Right lobe of liver (tissue), 6 donors: Measurements from ENCODE around the gene SPATA25. TPM values are rescaled to one million over a fixed set of nuclear protein-coding genes. Genes with fewer than 3 reads are reported as not detected.

ENCODE experiments used
- ATAC-seq, 4 donors: fragments of 200-7000 bp; cut with Tn5 transposase; one replicate each; pipeline ENCODE4 v1.9.1; 2020; ENCODE audit warnings: mild to moderate bottlenecking in 4 of 4, moderate library complexity in 4 of 4
- DNase-seq, 3 donors: peaks; one replicate each; pipeline ENCODE4 v3.0.0-alpha.2; 2020
- H3K27ac ChIP-seq, 3 donors: fragments of 200-600 bp; one replicate each; pipeline ENCODE4 v1.8.0; 2022
- H3K27me3 ChIP-seq, 2 donors: fragments of 200-600 bp; one replicate each; pipeline ENCODE4 v1.8.0; 2022
- H3K36me3 ChIP-seq, 4 donors: fragments of 200-600 bp; sonication (generic) in 1 of 4; one replicate each; pipeline versions ENCODE4 v1.5.1 to v1.8.0; 2017 to 2022; ENCODE audit warnings: control low read depth in 1 of 4
- H3K4me1 ChIP-seq, 4 donors: fragments of 200-600 bp; sonication (generic) in 1 of 4; one replicate each; pipeline versions ENCODE4 v1.5.1 to v1.8.0; 2017 to 2022; ENCODE audit warnings: control low read depth in 1 of 4
- H3K4me3 ChIP-seq, 3 donors: fragments of 200-600 bp; one replicate each; pipeline ENCODE4 v1.8.0; 2022
- H3K9me3 ChIP-seq, 4 donors: fragments of 200-600 bp; sonication (generic) in 1 of 4; one replicate each; pipeline versions ENCODE4 v1.5.1 to v1.8.0; 2017 to 2022; ENCODE audit warnings: control low read depth in 1 of 4
- CTCF ChIP-seq, 4 donors: fragments of 200-600 bp in 3 of 4; fragments of 450-650 bp in 1 of 4; IDR thresholded peaks; one replicate each; pipeline versions ENCODE4 v1.5.1 to v1.8.0; 2016 to 2022; ENCODE audit warnings: antibody characterized with exemption in 4 of 4, mild to moderate bottlenecking in 2 of 4
- POLR2A ChIP-seq: fragments of 450-650 bp; IDR thresholded peaks from one replicate; pipeline ENCODE4 v1.6.1; 2017; ENCODE audit warnings: antibody characterized with exemption, mild to moderate bottlenecking
- WGBS: methylation state at CpG from one replicate; pipeline ENCODE4 v1.1.6; 2018; ENCODE audit warnings: low coverage, low lambda C conversion rate; ENCODE audit not compliant: insufficient coverage; ENCODE audit errors: missing lambda C conversion rate; 5-methylcytosine and 5-hydroxymethylcytosine counted together
- intact Hi-C, 2 donors: fragments of 100-400 bp; cut with DNase I; formaldehyde crosslinking; loops; one replicate each; pipeline versions ENCODE4 v1.11.2 to v1.14.1; 2022
- total RNA-seq, 6 experiments: library from RNA; depleted of rRNA in 2 of 6; stranded (reverse); fragments of >200 nt in 2 of 6; fragmentation: NEBNext Ultra II Directional in 3 of 6; extraction: Animal tissue kit (Norgen Biotek cat#: 25700) in 3 of 6; gene quantifications; one replicate each; pipeline versions ENCODE4 v1.1.0 to v1.2.4, GENCODE V29; 2016 to 2023
- donor health status: DM: no; HTN: yes; CAD: no.
- donor health status: DM: no; HTN: no; CAD: no.
- donor health status: DM: no; HTN: no; CAD: no.
- donor health status: DM: no; HTN: yes; CAD: no.
- donor health status: DM: no; HTN: yes; CAD: no.

Gene SPATA25
- total RNA-seq, 6 experiments from 2014 or later = 0.50 to 3.2 (median 2.0) TPM

- no peak overlapping the region for H3K4me3 ChIP-seq
- no peak overlapping the region for H3K27ac ChIP-seq
- DNase-seq (no peak), ATAC-seq (no peak)
- H3K9me3 ChIP-seq = no peaks in the 10 kb centered on the region
- peaks cover 0 to 15% (median 5%) of the 10 kb centered on the region in 4 donors for H3K4me1 ChIP-seq
- intact Hi-C loops = no loop called here
- no peaks in the 10 kb centered on the region for H3K36me3 ChIP-seq
- TF ChIP-seq CTCF (IDR thresholded peaks at IDR 0.05) (no peak), POLR2A (no peak)
- H3K27me3 ChIP-seq = no peaks in the 10 kb centered on the region
- 52% methylated on average over 9 of the region's 9 CpGs for WGBS
Measured at GRCh38 chr20:45925821-45926506, 38.5 kb upstream of the SPATA25 start.

GRCh38 chr20:45924391-45925261 is 37.2 kb upstream of the SPATA25 start:
- DNase-seq (no peak), ATAC-seq (peak; percentile 73 to 80 (median 78))
- H3K27ac ChIP-seq = peak overlapping the region; percentile 75 to 79 (median 78)
- H3K27me3 ChIP-seq = no peaks in the 10 kb centered on the region
- H3K4me3 ChIP-seq = peak overlapping the region in 2 of 3 donors; percentile 19 to 21
- intact Hi-C loops = no loop called here
- 33% methylated on average over 21 of the region's 21 CpGs for WGBS
- H3K36me3 ChIP-seq = no peaks in the 10 kb centered on the region
- H3K9me3 ChIP-seq = no peaks in the 10 kb centered on the region
- peaks cover 0 to 15% (median 7%) of the 10 kb centered on the region in 4 donors for H3K4me1 ChIP-seq
- TF ChIP-seq POLR2A (no peak), CTCF (IDR thresholded peaks at IDR 0.05) (no peak)

- ATAC-seq (no peak), DNase-seq (no peak)
- TF ChIP-seq CTCF (IDR thresholded peaks at IDR 0.05) (no peak), POLR2A (no peak)
- no peak overlapping the region for H3K27ac ChIP-seq
- WGBS = 46% methylated on average over 11 of the region's 11 CpGs
- intact Hi-C loops = no loop called here
- H3K27me3 ChIP-seq = no peaks in the 10 kb centered on the region
- H3K4me3 ChIP-seq = no peak overlapping the region
- H3K36me3 ChIP-seq = no peaks in the 10 kb centered on the region
- peaks cover 0 to 14% (median 5%) of the 10 kb centered on the region in 4 donors for H3K4me1 ChIP-seq
- H3K9me3 ChIP-seq = no peaks in the 10 kb centered on the region
Measured at GRCh38 chr20:45921337-45922189, 34.1 kb upstream of the SPATA25 start.
